Stimulated activated CD4-positive, alpha-beta T cell treated with anti-CD3 and anti-CD28 coated beads, Interleukin-15, amount 100 ng/mL, for 1 hour (primary cell): Measurements from ENCODE around the gene TMEM164.

Experiments used
- DNase-seq, 2 donors: peaks; one replicate each; pipeline ENCODE4 v3.0.0-alpha.2; 2020; ENCODE audit warnings: low read depth in 1 of 2, low spot score in 1 of 2

TMEM164 gene

GRCh38 chrX:110062919-110063318 lies 60.0 kb downstream of the TMEM164 start:
- DNase-seq: no peak

GRCh38 chrX:110066488-110067225 lies 63.7 kb downstream of the TMEM164 start:
- no peak for DNase-seq

- DNase-seq: no peak
Measured at GRCh38 chrX:110070970-110071369, 68.1 kb downstream of the TMEM164 start.

- DNase-seq: no peak
Measured at GRCh38 chrX:110081320-110081719, 78.4 kb downstream of the TMEM164 start.

- no peak for DNase-seq
Measured at GRCh38 chrX:110081740-110082139, 78.8 kb downstream of the TMEM164 start.

- no peak for DNase-seq
Measured at GRCh38 chrX:110082161-110082560, 79.2 kb downstream of the TMEM164 start.

- DNase-seq: no peak
Measured at GRCh38 chrX:110086162-110086915, 83.4 kb downstream of the TMEM164 start.

- DNase-seq: no peak
Measured at GRCh38 chrX:110086916-110087484, 84.1 kb downstream of the TMEM164 start.

GRCh38 chrX:110087485-110088356 lies 84.8 kb downstream of the TMEM164 start:
- no peak for DNase-seq

GRCh38 chrX:110089656-110090403 lies 86.9 kb downstream of the TMEM164 start:
- DNase-seq: no peak

- DNase-seq: no peak
Measured at GRCh38 chrX:110097920-110098319, 95.0 kb downstream of the TMEM164 start.

- DNase-seq: no peak
Measured at GRCh38 chrX:110103344-110103743, 100.4 kb downstream of the TMEM164 start.

GRCh38 chrX:110104078-110104477 lies 101.2 kb downstream of the TMEM164 start:
- DNase-seq: no peak

GRCh38 chrX:110108381-110108821 lies 105.5 kb downstream of the TMEM164 start:
- DNase-seq: no peak

- no peak for DNase-seq
Measured at GRCh38 chrX:110114260-110114776, 111.4 kb downstream of the TMEM164 start.

GRCh38 chrX:110116066-110116980 lies 113.4 kb downstream of the TMEM164 start:
- no peak for DNase-seq

- no peak for DNase-seq
Measured at GRCh38 chrX:110118530-110118929, 115.6 kb downstream of the TMEM164 start.

GRCh38 chrX:110119480-110119879 lies 116.6 kb downstream of the TMEM164 start:
- DNase-seq: no peak

GRCh38 chrX:110120025-110120424 lies 117.1 kb downstream of the TMEM164 start:
- DNase-seq: no peak
